B cell (primary cell): ENCODE results near the gene ERGIC1. TPM values are rescaled to one million over a fixed set of nuclear protein-coding genes. Genes with fewer than 3 reads are reported as not detected.

Experiments used
- ATAC-seq: fragments of 200-7000 bp; cut with Tn5 transposase; one replicate; pipeline ENCODE4 v1.10.0; 2021; ENCODE audit warnings: low read depth, mild to moderate bottlenecking, moderate number of reproducible peaks, moderate library complexity
- CTCF ChIA-PET: fragments of 350-600 bp; sonication (Branson Sonifier 250); formaldehyde crosslinking; loops from one replicate; lab custom pipeline; 2021; ENCODE audit warnings: antibody characterized with exemption, inconsistent platforms; lab: Charles Lee
- POLR2A ChIA-PET: fragments of 350-600 bp; sonication (Branson Sonifier 250); formaldehyde crosslinking; loops from one replicate; lab custom pipeline; 2021; ENCODE audit warnings: antibody characterized with exemption; lab: Charles Lee
- DNase-seq: peaks from one replicate; pipeline ENCODE4 v3.0.0; 2013
- H2AFZ ChIP-seq: 2 replicates; pipeline ENCODE4 v1.6.1; 2012; ENCODE audit warnings: mild to moderate bottlenecking, low read depth, low read length; ENCODE audit not compliant: insufficient read depth, poor library complexity, severe bottlenecking
- H3K27ac ChIP-seq, 2 donors: 1 replicate in 1 of 2; 2 replicates in 1 of 2; pipeline ENCODE4 v1.5.1; 2012 to 2013; ENCODE audit warnings: low read length in 2 of 2, mild to moderate bottlenecking in 2 of 2, moderate library complexity in 1 of 2
- H3K27me3 ChIP-seq, 4 experiments: fragments of 200-600 bp in 1 of 4; sonication (generic) in 1 of 4; replicated peaks in 1 of 4; 1 replicate in 2 of 4; 2 replicates in 2 of 4; pipeline versions ENCODE4 v1.6.1 to v1.7.0; 2013 to 2016; ENCODE audit warnings: low read length in 3 of 4, mild to moderate bottlenecking in 2 of 4, mixed read lengths in 1 of 4, moderate library complexity in 1 of 4; ENCODE audit not compliant: insufficient read depth in 4 of 4, control insufficient read depth in 3 of 4; ENCODE audit errors: control extremely low read depth in 1 of 4
- H3K36me3 ChIP-seq, 2 experiments: replicated peaks in 1 of 2; 1 replicate in 1 of 2; 2 replicates in 1 of 2; pipeline versions ENCODE4 v1.6.1 to v1.7.1; 2013; ENCODE audit warnings: low read length in 1 of 2; ENCODE audit not compliant: insufficient read depth in 2 of 2, control insufficient read depth in 1 of 2; ENCODE audit errors: control extremely low read depth in 1 of 2, extremely low read depth in 1 of 2
- H3K4me1 ChIP-seq, 2 donors: fragments of 200-600 bp in 1 of 2; sonication (generic) in 1 of 2; 1 replicate in 1 of 2; 2 replicates in 1 of 2; pipeline versions ENCODE4 v1.5.1 to v1.6.1; 2013 to 2017; ENCODE audit warnings: low read length in 2 of 2; ENCODE audit not compliant: control insufficient read depth in 2 of 2, insufficient read depth in 2 of 2
- H3K4me2 ChIP-seq: replicated peaks from 2 replicates; pipeline ENCODE3; 2012; ENCODE audit warnings: mild to moderate bottlenecking, low read depth, low read length; ENCODE audit not compliant: poor library complexity, severe bottlenecking
- H3K4me3 ChIP-seq, 5 experiments: fragments of 200-600 bp in 1 of 5; sonication (generic) in 1 of 5; 1 replicate in 3 of 5; 2 replicates in 2 of 5; pipeline versions ENCODE4 v1.5.1 to v1.7.0; 2011 to 2016; ENCODE audit warnings: low read length in 4 of 5, mild to moderate bottlenecking in 4 of 5, low read depth in 2 of 5, control low read depth in 1 of 5, moderate library complexity in 1 of 5; ENCODE audit not compliant: insufficient read depth in 1 of 5; ENCODE audit errors: control extremely low read depth in 1 of 5, extremely low read depth in 1 of 5
- H3K79me2 ChIP-seq: fragments of 200-600 bp; sonication (generic); one replicate; pipeline ENCODE4 v1.6.0; 2016; ENCODE audit warnings: low read length; ENCODE audit not compliant: control insufficient read depth, insufficient read depth
- H3K9ac ChIP-seq: fragments of 200-600 bp; sonication (generic); 2 replicates; pipeline ENCODE4 v1.6.1; 2017; ENCODE audit warnings: mild to moderate bottlenecking, low read length, moderate library complexity
- H3K9me3 ChIP-seq, 3 donors: one replicate each; pipeline versions ENCODE4 v1.6.1 to v1.7.1; 2013; ENCODE audit warnings: low read length in 2 of 3; ENCODE audit not compliant: control insufficient read depth in 2 of 3, insufficient read depth in 1 of 3; ENCODE audit errors: control extremely low read depth in 1 of 3
- H4K20me1 ChIP-seq: 2 replicates; pipeline ENCODE4 v1.6.0; 2012; ENCODE audit warnings: mild to moderate bottlenecking, low read length; ENCODE audit not compliant: insufficient read depth, control insufficient read depth, poor library complexity, severe bottlenecking
- H3K27ac Mint-ChIP-seq: one replicate; pipeline ENCODE4 v1.8.0; 2021; ENCODE audit warnings: mixed read lengths
- H3K27me3 Mint-ChIP-seq: one replicate; pipeline ENCODE4 v1.8.0; 2021; ENCODE audit warnings: mixed read lengths
- H3K4me1 Mint-ChIP-seq: one replicate; pipeline ENCODE4 v1.8.0; 2021; ENCODE audit warnings: mixed read lengths
- H3K4me3 Mint-ChIP-seq: one replicate; pipeline ENCODE4 v1.8.0; 2021; ENCODE audit warnings: mixed read lengths
- H3K9me3 Mint-ChIP-seq: one replicate; pipeline ENCODE4 v1.8.0; 2022; ENCODE audit warnings: mixed read lengths; ENCODE audit not compliant: insufficient read depth
- CTCF ChIP-seq: fragments of 200-600 bp; IDR thresholded peaks from one replicate; pipeline ENCODE4 v1.8.0; 2022; ENCODE audit warnings: antibody characterized with exemption, mild to moderate bottlenecking
- EZH2 ChIP-seq: IDR thresholded peaks from 2 replicates; pipeline ENCODE4 v1.6.1; 2012; ENCODE audit warnings: borderline replicate concordance, low read depth, mild to moderate bottlenecking, moderate library complexity, low read length; ENCODE audit not compliant: insufficient read depth, poor library complexity, severe bottlenecking
- WGBS: methylation state at CpG from one replicate; pipeline ENCODE4 v1.1.5; 2013; ENCODE audit warnings: missing lambda C conversion rate; ENCODE audit not compliant: insufficient coverage; 5-methylcytosine and 5-hydroxymethylcytosine counted together
- intact Hi-C: fragments of 100-400 bp; cut with micrococcal nuclease; formaldehyde crosslinking; loops from one replicate; pipeline ENCODE4 v1.10.0; 2022
- polyA plus RNA-seq: library from polyadenylated mRNA; depleted of rRNA; stranded (reverse); fragments of >200 nt; gene quantifications from 2 replicates; pipeline ENCODE4 v1.2.3, GENCODE V29; 2012
- total RNA-seq, 2 donors: library from RNA; stranded (reverse); fragments of 120-200 nt in 1 of 2; gene quantifications; 1 replicate in 1 of 2; 2 replicates in 1 of 2; pipeline versions ENCODE4 v1.2.3 to v1.2.4, GENCODE V29; 2013 to 2022

Gene ERGIC1
- total and polyA plus RNA-seq, 2 donors (not counting 1 experiment from before 2014, with no cell fraction given): 86.3 to 140 TPM

- no peak overlapping the region for H3K27ac ChIP-seq
- H3K9me3 ChIP-seq: no peaks in the 10 kb centered on the region
- H2AFZ ChIP-seq: no peak overlapping the region
- no peak overlapping the region for H3K9ac ChIP-seq
- H3K36me3 ChIP-seq: no peaks in the 10 kb centered on the region
- Mint-ChIP-seq H3K4me3 (no peak overlapping the region), H3K9me3 (no peaks in the 10 kb centered on the region), H3K4me1 (peaks cover 3% of the 10 kb centered on the region), H3K27me3 (no peaks in the 10 kb centered on the region), H3K27ac (no peak overlapping the region)
- no peak for TF ChIP-seq CTCF
- TF ChIP-seq EZH2: no peak
- H3K79me2 ChIP-seq: no peaks in the 10 kb centered on the region
- WGBS: 100% methylated on average over 3 of the region's 4 CpGs
- H3K4me1 ChIP-seq: no peaks in the 10 kb centered on the region
- H3K4me3 ChIP-seq: no peak overlapping the region
- DNase-seq: no peak
- H4K20me1 ChIP-seq: no peaks in the 10 kb centered on the region
- H3K27me3 ChIP-seq: no peaks in the 10 kb centered on the region
- CTCF ChIA-PET: interaction anchor here (1.5 to 1.8 kb wide), 2 partner anchors 10 to 29 kb away, joined by 5 read pairs; no protein-coding TSS in a partner anchor
- no peak for ATAC-seq
- POLR2A ChIA-PET: no interaction called here
- no peak overlapping the region for H3K4me2 ChIP-seq
- intact Hi-C loops: no loop called here
Measured at GRCh38 chr5:172801179-172801671, 32.8 kb upstream of the ERGIC1 start.

DNA sequence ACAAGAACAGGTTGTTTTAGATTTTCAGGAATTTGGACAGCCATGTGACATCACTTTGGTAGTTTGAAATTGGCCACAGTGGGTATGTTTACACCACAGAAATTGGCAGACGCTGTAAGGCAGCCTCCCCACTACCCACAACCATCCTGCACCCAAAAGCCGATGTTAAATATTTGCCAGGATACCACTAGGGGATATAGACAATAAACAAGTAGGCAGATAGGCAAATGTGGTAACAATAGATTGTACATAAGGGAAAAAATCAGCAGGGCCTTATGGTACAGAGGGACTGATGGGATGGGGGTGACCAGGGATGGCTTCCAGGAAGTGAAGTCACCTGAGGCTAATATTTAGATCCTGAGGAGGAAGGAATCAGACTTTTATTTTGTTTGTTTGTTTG, 31.9 kb upstream of the ERGIC1 start:
- intact Hi-C loops: no loop called here
- H3K79me2 ChIP-seq: no peaks in the 10 kb centered on the region
- ChIA-PET POLR2A (no interaction called here), CTCF (no interaction called here)
- DNase-seq (no peak), ATAC-seq (no peak)
- Mint-ChIP-seq H3K27me3 (no peaks in the 10 kb centered on the region), H3K27ac (no peak overlapping the region), H3K9me3 (no peaks in the 10 kb centered on the region), H3K4me3 (no peak overlapping the region), H3K4me1 (peaks cover 7% of the 10 kb centered on the region)
- no peak overlapping the region for H3K9ac ChIP-seq
- no CpG with 5 or more reads among the region's 2 CpGs for WGBS
- H3K9me3 ChIP-seq: peaks cover 0 to 4% (median 0%) of the 10 kb centered on the region in 3 donors
- no peaks in the 10 kb centered on the region for H4K20me1 ChIP-seq
- no peaks in the 10 kb centered on the region for H3K36me3 ChIP-seq
- H3K4me2 ChIP-seq: no peak overlapping the region
- H3K4me1 ChIP-seq: peaks cover 4 to 5% of the 10 kb centered on the region in 2 donors
- H3K4me3 ChIP-seq: no peak overlapping the region
- no peak for TF ChIP-seq CTCF
- TF ChIP-seq EZH2: no peak
- H2AFZ ChIP-seq: no peak overlapping the region
- no peaks in the 10 kb centered on the region for H3K27me3 ChIP-seq
- no peak overlapping the region for H3K27ac ChIP-seq
